Activated gamma-delta T cell treated with anti-CD3 and anti-CD28 coated beads, Interleukin-2, amount 50 U/mL, for 16 hours (primary cell): ENCODE results near the gene SFN.
"Not testable (repeated sequence)": the region's sequence is repeated elsewhere in the genome, so short reads cannot be mapped to it uniquely, and the experiment has no call there.

Source experiments
- DNase-seq: peaks from one replicate; pipeline ENCODE4 v3.0.0-alpha.2; 2020; ENCODE audit warnings: low read depth

The SFN gene

GRCh38 chr1:26864610-26865480 is 1.9 kb downstream of the SFN start:
- DNase-seq, result peak; percentile 91

GRCh38 chr1:26873097-26873496 is 10.1 kb downstream of the SFN start:
- not testable (repeated sequence) for DNase-seq

GRCh38 chr1:26874896-26875295 is 11.9 kb downstream of the SFN start:
- DNase-seq, result no peak

- no peak for DNase-seq
Measured at GRCh38 chr1:26877326-26877725, 14.4 kb downstream of the SFN start.

GRCh38 chr1:26879793-26880192 is 16.8 kb downstream of the SFN start:
- DNase-seq, result no peak

GRCh38 chr1:26881611-26882010 is 18.7 kb downstream of the SFN start:
- DNase-seq, result not testable (repeated sequence)

- no peak for DNase-seq
Measured at GRCh38 chr1:26882696-26883463, 19.9 kb downstream of the SFN start.

GRCh38 chr1:26887125-26887524 is 24.2 kb downstream of the SFN start:
- no peak for DNase-seq

GRCh38 chr1:26888231-26888630 is 25.3 kb downstream of the SFN start:
- DNase-seq, result no peak

- DNase-seq, result peak; percentile 62
Measured at GRCh38 chr1:26889551-26890466, 26.9 kb downstream of the SFN start, which contains the start of gene GPN2. TSS of gene GPN2 (minus strand) at chr1:26890283. CDS start at chr1:26890096, 187 bp downstream.

- no peak for DNase-seq
Measured at GRCh38 chr1:26890467-26890796, 27.5 kb downstream of the SFN start.

- DNase-seq, result no peak
Measured at GRCh38 chr1:26894263-26894662, 31.3 kb downstream of the SFN start.

- no peak for DNase-seq
Measured at GRCh38 chr1:26897351-26897750, 34.4 kb downstream of the SFN start.

GRCh38 chr1:26900001-26900814 is 37.3 kb downstream of the SFN start, which contains the start of gene GPATCH3:
TSS of gene GPATCH3 (minus strand) at chr1:26900467. CDS start at chr1:26900442, 25 bp downstream.
- peak; percentile 76 for DNase-seq

GRCh38 chr1:26900815-26901511 is 38.0 kb downstream of the SFN start:
- DNase-seq, result no peak

GRCh38 chr1:26907071-26907917 is 44.3 kb downstream of the SFN start:
- no peak for DNase-seq

- DNase-seq, result no peak
Measured at GRCh38 chr1:26909951-26910342, 47.0 kb downstream of the SFN start.

- no peak for DNase-seq
Measured at GRCh38 chr1:26910343-26911160, 47.6 kb downstream of the SFN start.
